IPS-18a (cell line): ENCODE data around the gene TTF2.
"Not testable (repeated sequence)": the region's sequence is repeated elsewhere in the genome, so short reads cannot be mapped to it uniquely, and the experiment has no call there.

Experiments used
- H3K27ac ChIP-seq: one replicate; pipeline ENCODE4 v1.5.1; 2013; ENCODE audit warnings: low read length
- H3K27me3 ChIP-seq: one replicate; pipeline ENCODE4 v1.6.1; 2013; ENCODE audit warnings: mild to moderate bottlenecking, low read length; ENCODE audit not compliant: control insufficient read depth, insufficient read depth
- H3K36me3 ChIP-seq: one replicate; pipeline ENCODE4 v1.6.1; 2013; ENCODE audit warnings: low read depth, low read length; ENCODE audit not compliant: control insufficient read depth
- H3K4me1 ChIP-seq: one replicate; pipeline ENCODE4 v1.6.1; 2013; ENCODE audit warnings: low read depth, low read length; ENCODE audit not compliant: control insufficient read depth
- H3K4me3 ChIP-seq: one replicate; pipeline ENCODE4 v1.5.1; 2013; ENCODE audit warnings: low read length
- H3K9ac ChIP-seq: one replicate; pipeline ENCODE4 v1.6.1; 2013; ENCODE audit warnings: mild to moderate bottlenecking, low read length, moderate library complexity
- H3K9me3 ChIP-seq: one replicate; pipeline ENCODE4 v1.6.1; 2013; ENCODE audit warnings: low read depth, low read length; ENCODE audit not compliant: control insufficient read depth

Gene TTF2

DNA sequence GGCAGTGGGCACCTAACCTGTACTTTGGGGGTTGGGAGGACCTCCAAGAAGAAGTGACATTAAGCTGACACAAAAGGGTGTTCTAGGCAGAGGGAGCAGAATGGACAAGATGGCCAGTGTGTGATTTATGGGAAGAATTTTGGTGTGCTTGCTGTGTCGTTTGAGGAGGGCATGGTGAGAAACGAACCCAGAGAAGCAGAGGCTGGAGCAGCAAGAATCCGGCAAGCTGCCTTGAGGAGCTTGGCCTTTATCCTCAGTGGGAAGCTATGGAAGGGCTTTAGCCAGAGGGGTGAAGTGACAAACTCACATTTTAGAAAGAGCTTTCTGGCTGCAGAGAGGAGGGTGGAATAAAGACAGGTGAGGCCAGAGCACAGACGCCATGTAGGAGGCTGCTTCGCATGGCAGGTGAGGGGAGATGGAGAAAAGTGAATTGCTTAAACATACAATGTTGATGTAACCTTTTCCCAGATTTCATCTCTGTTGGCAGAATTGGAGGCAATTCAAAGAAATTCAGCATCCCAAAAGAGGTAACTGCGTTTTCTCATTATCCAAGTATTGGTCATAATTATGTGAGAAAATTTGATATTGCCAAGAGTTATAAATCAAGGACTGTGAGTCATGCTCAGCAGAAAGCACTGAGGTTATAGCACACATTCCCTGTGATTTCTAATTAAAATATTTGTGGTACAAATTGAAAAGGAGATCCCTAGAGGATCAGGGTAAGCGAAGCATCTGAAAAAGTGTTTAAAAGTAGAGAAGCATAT, 34.9 kb downstream of the TTF2 start:
- Histone ChIP-seq H3K27me3 (no peaks in the 10 kb centered on the region), H3K4me3 (no peak overlapping the region), H3K4me1 (peaks cover 14% of the 10 kb centered on the region), H3K36me3 (peaks cover 97% of the 10 kb centered on the region), H3K27ac (no peak overlapping the region), H3K9ac (no peak overlapping the region), H3K9me3 (no peaks in the 10 kb centered on the region)

DNA sequence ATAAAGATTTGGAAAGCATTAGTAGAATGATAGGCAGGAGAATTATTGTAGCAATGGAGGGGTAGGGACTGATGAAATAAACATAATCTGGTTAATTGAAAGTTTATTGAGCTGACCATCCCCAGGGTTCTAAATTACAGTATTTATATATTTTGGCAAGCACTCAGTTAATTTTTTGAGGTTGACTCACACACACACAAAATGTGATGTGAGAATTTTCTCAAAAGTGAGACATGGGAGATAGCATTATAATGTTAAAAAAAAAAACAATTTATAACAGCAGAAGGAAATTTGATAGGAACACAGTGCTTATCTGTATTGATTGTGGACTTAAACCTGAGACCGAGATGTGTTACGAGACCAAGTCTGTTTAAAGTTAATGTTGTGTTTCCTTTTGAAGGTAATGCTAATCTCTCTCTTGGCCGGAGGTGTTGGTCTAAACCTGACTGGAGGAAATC, 36.9 kb downstream of the TTF2 start:
- peaks cover 97% of the 10 kb centered on the region for H3K36me3 ChIP-seq
- peaks cover 14% of the 10 kb centered on the region for H3K4me1 ChIP-seq
- no peak overlapping the region for H3K4me3 ChIP-seq
- no peaks in the 10 kb centered on the region for H3K9me3 ChIP-seq
- no peak overlapping the region for H3K27ac ChIP-seq
- no peaks in the 10 kb centered on the region for H3K27me3 ChIP-seq
- no peak overlapping the region for H3K9ac ChIP-seq

DNA sequence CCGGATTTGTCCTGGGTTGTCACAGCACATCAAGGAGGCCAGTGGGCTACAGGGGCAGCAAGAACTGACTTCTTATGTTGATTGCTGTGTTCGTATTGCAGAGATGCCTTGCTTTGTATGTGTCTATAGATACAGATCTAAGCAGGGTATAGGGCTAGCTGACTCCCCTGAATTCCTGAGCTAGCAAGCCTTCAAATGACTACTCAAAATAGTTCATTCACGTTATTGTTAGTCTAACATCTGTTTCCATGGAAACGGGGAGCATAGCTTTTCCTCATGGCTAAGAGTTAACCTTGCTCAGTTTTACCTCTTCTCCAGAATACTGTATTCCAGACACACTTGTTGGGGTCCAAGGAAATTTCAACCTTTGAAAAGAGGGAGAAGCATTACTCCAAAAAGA, 37.3 kb downstream of the TTF2 start:
- H3K4me1 ChIP-seq: peaks cover 14% of the 10 kb centered on the region
- peaks cover 97% of the 10 kb centered on the region for H3K36me3 ChIP-seq
- no peaks in the 10 kb centered on the region for H3K9me3 ChIP-seq

DNA sequence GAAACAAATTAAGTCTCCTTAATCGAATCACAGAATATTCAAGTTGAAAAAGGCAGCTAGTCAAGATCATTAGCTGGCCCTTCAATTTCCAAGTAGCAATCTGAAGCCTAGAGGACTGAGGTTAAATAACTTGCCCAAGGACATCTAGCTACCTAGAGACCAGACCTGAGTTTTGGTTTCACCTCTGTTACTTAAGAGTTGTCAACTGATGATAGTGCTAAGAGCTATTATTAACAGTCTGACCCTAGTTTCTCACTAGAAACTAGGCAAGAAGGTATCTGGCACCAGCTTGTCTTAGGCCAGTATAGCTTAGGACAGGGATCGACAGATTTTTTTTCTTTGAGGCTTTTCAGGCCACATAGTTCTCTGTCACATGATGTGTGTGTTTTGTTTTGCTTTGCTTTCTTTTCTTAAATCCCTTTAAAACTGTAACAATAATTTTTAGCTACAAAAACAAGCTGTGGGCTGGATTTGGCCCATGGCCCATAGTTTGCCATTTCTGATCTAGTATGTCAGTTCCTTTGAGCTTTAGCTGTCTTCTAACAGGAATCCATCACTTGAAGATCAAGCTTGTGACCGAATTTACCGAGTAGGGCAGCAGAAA, 38.3 kb downstream of the TTF2 start:
- no peak overlapping the region for H3K27ac ChIP-seq

More for the DNA sequence above, 37.3 kb downstream of the TTF2 start:
- Histone ChIP-seq H3K27ac (no peak overlapping the region), H3K27me3 (no peaks in the 10 kb centered on the region), H3K4me3 (no peak overlapping the region), H3K9ac (no peak overlapping the region)

DNA sequence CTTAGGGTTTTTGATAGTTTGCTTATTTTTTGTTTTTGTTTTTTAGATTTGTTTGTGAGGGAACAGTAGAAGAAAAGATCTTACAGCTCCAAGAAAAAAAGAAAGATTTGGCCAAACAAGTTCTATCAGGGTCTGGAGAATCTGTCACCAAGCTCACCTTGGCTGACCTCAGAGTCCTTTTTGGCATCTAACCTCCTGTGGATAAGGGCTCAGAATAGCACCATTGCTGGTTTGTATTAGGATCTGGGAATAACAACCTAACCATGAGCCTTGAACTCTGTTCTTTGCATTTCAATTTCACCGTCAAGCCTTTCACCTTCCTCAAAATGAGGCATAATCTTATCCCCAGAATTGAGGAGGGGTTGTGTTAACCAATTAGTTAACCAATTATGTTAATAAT, 41.2 kb downstream of the TTF2 start:
- H3K9me3 ChIP-seq: no peaks in the 10 kb centered on the region
- no peaks in the 10 kb centered on the region for H3K4me1 ChIP-seq
- peaks cover 81% of the 10 kb centered on the region for H3K36me3 ChIP-seq
- H3K27me3 ChIP-seq: no peaks in the 10 kb centered on the region
- no peak overlapping the region for H3K9ac ChIP-seq
- no peak overlapping the region for H3K27ac ChIP-seq
- H3K4me3 ChIP-seq: no peak overlapping the region

More for the DNA sequence above, 38.3 kb downstream of the TTF2 start:
- no peaks in the 10 kb centered on the region for H3K27me3 ChIP-seq
- no peak overlapping the region for H3K4me3 ChIP-seq
- H3K9me3 ChIP-seq: no peaks in the 10 kb centered on the region
- H3K9ac ChIP-seq: no peak overlapping the region
- H3K36me3 ChIP-seq: peaks cover 97% of the 10 kb centered on the region
- peaks cover 6% of the 10 kb centered on the region for H3K4me1 ChIP-seq

DNA sequence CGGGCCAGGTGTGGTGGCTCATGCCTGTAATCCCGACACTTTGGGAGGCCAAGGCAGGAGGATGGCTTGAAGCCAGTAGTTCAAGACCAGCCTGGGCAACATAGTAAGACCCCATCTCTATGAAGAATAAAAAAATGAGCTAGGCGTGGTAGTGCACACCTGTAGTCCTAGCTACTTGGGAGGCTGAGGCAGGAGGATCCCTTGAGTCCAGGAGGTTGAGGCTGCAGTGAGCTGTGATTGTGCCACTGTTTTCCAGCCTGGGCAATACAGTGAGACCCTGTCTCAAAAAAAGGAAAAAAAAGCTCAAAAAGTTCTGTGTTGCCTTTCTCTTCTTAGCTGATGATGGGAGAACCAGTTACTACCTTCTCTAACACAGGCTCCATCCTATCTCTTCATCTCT, 41.7 kb downstream of the TTF2 start:
- H3K4me1 ChIP-seq, H3K9me3 ChIP-seq, H3K27ac ChIP-seq, H3K9ac ChIP-seq, H3K27me3 ChIP-seq, H3K4me3 ChIP-seq: not testable (repeated sequence)
- peaks cover 81% of the 10 kb centered on the region for H3K36me3 ChIP-seq

DNA sequence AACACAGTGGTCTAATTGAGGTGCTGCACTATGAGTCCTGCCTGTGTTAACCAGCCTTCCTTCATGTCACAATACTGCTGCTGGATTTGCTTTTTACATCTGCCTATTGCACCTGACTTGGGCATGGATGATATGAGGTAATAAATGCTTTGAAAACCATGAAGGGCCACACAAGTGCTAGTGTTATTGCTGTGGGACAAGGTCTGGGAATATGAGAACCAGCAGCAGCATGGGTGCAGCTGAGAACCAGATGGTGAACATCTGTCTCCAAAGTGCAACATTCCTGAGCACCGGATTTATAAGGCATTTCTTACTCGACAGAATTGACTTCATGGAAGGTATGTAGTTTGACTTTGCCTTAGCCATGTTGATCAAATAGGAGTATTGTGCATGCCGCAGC, 44.9 kb downstream of the TTF2 start:
- H3K9ac ChIP-seq: no peak overlapping the region
- no peaks in the 10 kb centered on the region for H3K27me3 ChIP-seq
- H3K27ac ChIP-seq: no peak overlapping the region
- H3K4me1 ChIP-seq: no peaks in the 10 kb centered on the region
- H3K4me3 ChIP-seq: no peak overlapping the region
- H3K9me3 ChIP-seq: no peaks in the 10 kb centered on the region
- peaks cover 56% of the 10 kb centered on the region for H3K36me3 ChIP-seq

DNA sequence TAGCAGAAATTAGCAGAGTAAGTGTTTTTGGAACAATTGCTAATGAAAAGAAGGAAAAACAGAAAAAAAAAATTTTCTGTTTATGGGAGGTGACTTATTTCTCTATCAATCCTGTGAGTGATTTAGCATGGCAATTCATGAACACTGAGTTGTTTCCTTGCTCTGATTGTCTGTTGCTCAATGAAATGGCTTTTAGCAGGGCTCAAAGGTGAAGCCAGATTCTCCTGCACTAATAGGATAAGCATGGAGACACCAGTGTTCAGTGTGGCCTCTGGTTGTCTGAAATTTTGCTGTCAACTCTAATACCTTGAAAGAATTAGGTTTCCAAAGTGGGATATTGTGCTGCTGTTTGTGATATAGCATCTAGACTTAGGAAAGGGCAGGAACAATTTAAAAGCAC, 45.6 kb downstream of the TTF2 start:
- Histone ChIP-seq H3K27ac (no peak overlapping the region), H3K36me3 (peaks cover 48% of the 10 kb centered on the region), H3K4me1 (no peaks in the 10 kb centered on the region)

DNA sequence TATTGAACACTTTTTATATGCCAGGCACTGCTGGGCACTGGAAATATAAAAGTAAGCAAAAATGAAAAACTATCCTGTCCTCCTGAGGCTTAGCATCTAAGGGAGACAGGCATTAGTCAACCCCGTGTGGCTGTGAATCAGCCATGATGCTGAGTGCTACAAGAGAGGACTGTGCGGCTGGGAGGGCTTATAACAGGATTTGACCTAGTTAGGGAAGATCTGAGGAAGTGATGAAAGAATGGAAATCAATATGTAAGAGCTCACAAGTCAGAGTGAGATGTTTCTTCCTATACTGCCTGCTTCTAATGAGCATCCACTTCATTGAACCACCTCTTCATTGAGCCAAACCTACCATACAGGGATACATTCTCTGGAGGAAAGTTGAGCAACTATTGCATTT, 46.4 kb downstream of the TTF2 start:
- H3K36me3 ChIP-seq: peaks cover 46% of the 10 kb centered on the region
- H3K9me3 ChIP-seq: no peaks in the 10 kb centered on the region
- no peak overlapping the region for H3K4me3 ChIP-seq
- H3K9ac ChIP-seq: no peak overlapping the region
- no peak overlapping the region for H3K27ac ChIP-seq
- no peaks in the 10 kb centered on the region for H3K4me1 ChIP-seq
- H3K27me3 ChIP-seq: no peaks in the 10 kb centered on the region

More for the DNA sequence above, 45.6 kb downstream of the TTF2 start:
- Histone ChIP-seq H3K9me3 (no peaks in the 10 kb centered on the region), H3K9ac (no peak overlapping the region), H3K4me3 (no peak overlapping the region), H3K27me3 (no peaks in the 10 kb centered on the region)

DNA sequence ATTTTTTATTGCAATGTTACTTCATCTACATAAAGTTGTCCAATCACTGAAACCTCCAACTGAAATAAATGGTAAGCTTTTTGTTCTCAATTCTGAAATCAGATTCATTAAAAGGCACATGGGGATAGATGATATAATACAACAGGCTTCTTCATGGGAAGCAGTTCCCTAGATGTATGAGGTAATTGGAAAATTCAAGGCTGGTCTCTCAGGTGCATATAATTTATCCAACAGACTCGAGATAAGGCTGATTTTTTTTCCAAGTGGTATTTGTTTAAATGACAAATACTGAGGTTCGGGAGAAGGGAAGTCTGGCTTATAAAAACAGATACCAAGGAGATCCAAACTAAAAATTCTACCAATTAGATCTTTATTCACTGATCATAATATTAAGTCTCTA, 47.2 kb downstream of the TTF2 start:
- Histone ChIP-seq H3K9ac (no peak overlapping the region), H3K4me3 (no peak overlapping the region), H3K4me1 (peaks cover 5% of the 10 kb centered on the region), H3K27me3 (no peaks in the 10 kb centered on the region), H3K36me3 (peaks cover 38% of the 10 kb centered on the region), H3K27ac (no peak overlapping the region), H3K9me3 (no peaks in the 10 kb centered on the region)

DNA sequence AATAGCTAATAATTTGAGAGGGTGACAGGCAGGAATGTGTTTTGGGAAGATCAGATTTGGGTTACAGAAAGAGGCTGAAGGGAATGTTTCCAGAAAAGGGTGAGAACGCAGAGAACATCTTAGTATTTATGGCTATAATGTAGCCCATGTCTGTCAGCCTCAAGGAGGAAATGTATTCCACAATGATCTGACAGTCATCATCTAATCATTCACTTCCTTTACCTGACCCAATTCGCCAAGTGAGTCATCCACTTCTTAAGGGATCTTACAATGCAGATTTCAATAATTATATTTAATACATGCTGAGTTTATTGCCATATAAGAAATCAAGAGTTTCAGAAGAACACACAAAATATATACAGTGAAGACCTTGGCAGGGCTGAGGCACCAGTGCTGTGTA, 50.6 kb downstream of the TTF2 start:
- H3K4me3 ChIP-seq: no peak overlapping the region
- peaks cover 34% of the 10 kb centered on the region for H3K36me3 ChIP-seq
- H3K4me1 ChIP-seq: peaks cover 7% of the 10 kb centered on the region
- no peaks in the 10 kb centered on the region for H3K9me3 ChIP-seq
- no peak overlapping the region for H3K27ac ChIP-seq
- H3K27me3 ChIP-seq: no peaks in the 10 kb centered on the region
- no peak overlapping the region for H3K9ac ChIP-seq
